IMR-90 (cell line): ENCODE measurements around the gene TRIO. TPM values are rescaled to one million over a fixed set of nuclear protein-coding genes. Genes with fewer than 3 reads are reported as not detected.

ENCODE experiments used
- ATAC-seq: fragments of 200-7000 bp; cut with Tn5 transposase; 2 replicates; pipeline ENCODE4 v1.9.1; 2020; ENCODE audit warnings: low read depth, mild to moderate bottlenecking, moderate library complexity
- BruUV-seq: library from RNA; stranded (reverse); fragments of 400-500 nt; replicated peaks from 2 replicates; lab custom pipeline; 2021; lab: Mats Ljungman, UMichigan
- CTCF ChIA-PET: fragments of 300-600 bp; formaldehyde crosslinking; extraction: SDS; loops from one replicate; lab custom pipeline; 2021; ENCODE audit warnings: antibody characterized with exemption; lab: Yijun Ruan, JAX
- POLR2A ChIA-PET: fragments of 300-600 bp; sonication (Branson Sonifier 250); formaldehyde crosslinking; loops from one replicate; lab custom pipeline; 2022; ENCODE audit warnings: antibody characterized with exemption; ENCODE audit not compliant: unreplicated experiment; lab: Charles Lee
- DNase-seq: peaks from one replicate; pipeline ENCODE4 v3.0.0; 2013
- H2AFZ ChIP-seq: replicated peaks from 2 replicates; pipeline ENCODE3; 2013; ENCODE audit warnings: low read length, mild to moderate bottlenecking; ENCODE audit not compliant: poor library complexity
- H2AK5ac ChIP-seq: 2 replicates; pipeline ENCODE4 v1.6.1; 2013; ENCODE audit warnings: low read depth, low read length, inconsistent platforms
- H2AK9ac ChIP-seq: replicated peaks from 2 replicates; pipeline ENCODE3; 2013; ENCODE audit warnings: mild to moderate bottlenecking, low read depth, low read length, moderate library complexity; ENCODE audit not compliant: poor library complexity
- H2BK120ac ChIP-seq: 2 replicates; pipeline ENCODE4 v1.6.1; 2013; ENCODE audit warnings: low read depth, low read length, inconsistent platforms
- H2BK15ac ChIP-seq: 3 replicates; pipeline ENCODE4 v1.6.1; 2013; ENCODE audit warnings: low read depth, low read length, inconsistent platforms
- H2BK20ac ChIP-seq: 2 replicates; pipeline ENCODE4 v1.6.1; 2013; ENCODE audit warnings: low read depth, mild to moderate bottlenecking, inconsistent platforms, low read length, moderate library complexity
- H2BK5ac ChIP-seq: 2 replicates; pipeline ENCODE4 v1.6.1; 2013; ENCODE audit warnings: mild to moderate bottlenecking, low read depth, low read length, inconsistent platforms; ENCODE audit not compliant: poor library complexity, severe bottlenecking
- H3K14ac ChIP-seq: replicated peaks from 2 replicates; pipeline ENCODE4 v1.6.1; 2013; ENCODE audit warnings: low read depth, low read length, inconsistent platforms
- H3K18ac ChIP-seq: 2 replicates; pipeline ENCODE4 v1.6.1; 2013; ENCODE audit warnings: low read depth, low read length, control low read depth
- H3K23ac ChIP-seq: 2 replicates; pipeline ENCODE4 v1.6.1; 2013; ENCODE audit warnings: low read depth, low read length, inconsistent platforms
- H3K27ac ChIP-seq: 2 replicates; pipeline ENCODE4 v1.5.1; 2013; ENCODE audit warnings: mild to moderate bottlenecking, control low read depth, low read length; ENCODE audit not compliant: insufficient read depth
- H3K27me3 ChIP-seq: 2 replicates; pipeline ENCODE4 v1.6.1; 2013; ENCODE audit warnings: low read length; ENCODE audit not compliant: control insufficient read depth, insufficient read depth
- H3K36me3 ChIP-seq: 2 replicates; pipeline ENCODE4 v1.6.1; 2013; ENCODE audit warnings: low read length, mixed read lengths; ENCODE audit not compliant: control insufficient read depth, insufficient read depth
- H3K4ac ChIP-seq: 2 replicates; pipeline ENCODE4 v1.6.1; 2013; ENCODE audit warnings: low read depth, low read length, inconsistent platforms
- H3K4me1 ChIP-seq: 2 replicates; pipeline ENCODE4 v1.6.1; 2013; ENCODE audit warnings: low read length, mixed read lengths; ENCODE audit not compliant: control insufficient read depth, insufficient read depth
- H3K4me2 ChIP-seq: 2 replicates; pipeline ENCODE4 v1.6.1; 2013; ENCODE audit warnings: low read depth, mild to moderate bottlenecking, control low read depth, low read length, moderate library complexity
- H3K4me3 ChIP-seq: 2 replicates; pipeline ENCODE4 v1.5.1; 2013; ENCODE audit warnings: low read depth, mild to moderate bottlenecking, control low read depth, low read length, moderate library complexity; ENCODE audit not compliant: insufficient read depth
- H3K56ac ChIP-seq: 2 replicates; pipeline ENCODE4 v1.6.1; 2013; ENCODE audit warnings: low read length, inconsistent platforms; ENCODE audit not compliant: insufficient read depth; ENCODE audit errors: extremely low read depth
- H3K79me1 ChIP-seq, 2 experiments: 2 replicates each; pipeline ENCODE4 v1.6.1; 2013; ENCODE audit warnings: low read length in 2 of 2, inconsistent platforms in 1 of 2, low read depth in 1 of 2
- H3K9ac ChIP-seq: 2 replicates; pipeline ENCODE4 v1.6.1; 2013; ENCODE audit warnings: low read depth, low read length, control low read depth
- H3K9me1 ChIP-seq: 2 replicates; pipeline ENCODE4 v1.6.1; 2013; ENCODE audit warnings: low read length, inconsistent platforms; ENCODE audit not compliant: insufficient read depth
- H3K9me3 ChIP-seq: 2 replicates; pipeline ENCODE4 v1.6.1; 2013; ENCODE audit warnings: low read length; ENCODE audit not compliant: control insufficient read depth, insufficient read depth
- H4K20me1 ChIP-seq: 2 replicates; pipeline ENCODE4 v1.6.1; 2013; ENCODE audit warnings: low read length, inconsistent platforms; ENCODE audit not compliant: insufficient read depth
- H4K5ac ChIP-seq: 2 replicates; pipeline ENCODE4 v1.6.1; 2013; ENCODE audit warnings: mild to moderate bottlenecking, low read depth, low read length, control low read depth
- H4K8ac ChIP-seq, 2 experiments: 2 replicates each; pipeline ENCODE4 v1.6.1; 2013; ENCODE audit warnings: low read depth in 2 of 2, low read length in 2 of 2, control low read depth in 1 of 2, inconsistent platforms in 1 of 2
- H4K91ac ChIP-seq: 2 replicates; pipeline ENCODE4 v1.6.1; 2013; ENCODE audit warnings: low read depth, low read length, inconsistent platforms; ENCODE audit not compliant: insufficient read depth
- MAZ ChIP-seq: IDR thresholded peaks from 2 replicates; pipeline ENCODE4 v1.6.1; 2012; ENCODE audit warnings: low read depth, mild to moderate bottlenecking, low read length, improper control_type of control experiment, moderate library complexity, borderline replicate concordance
- MXI1 ChIP-seq: IDR thresholded peaks from 2 replicates; pipeline ENCODE4 v1.6.1; 2012; ENCODE audit warnings: low read depth, mild to moderate bottlenecking, low read length, moderate library complexity, borderline replicate concordance
- WGBS, 2 experiments: methylation state at CpG; one replicate each; pipeline versions ENCODE4 v1.1.5 to v1.1.7; 2013; ENCODE audit warnings: missing lambda C conversion rate in 2 of 2; ENCODE audit not compliant: insufficient read length in 1 of 2; ENCODE audit errors: extremely low coverage in 2 of 2; 5-methylcytosine and 5-hydroxymethylcytosine counted together
- dilution Hi-C: fragments of 300-500 bp; cut with HindIII; formaldehyde crosslinking; loops from one replicate; pipeline ENCODE4 v1.14.3; 2018; ENCODE audit warnings: low sequenced_read_pairs; ENCODE audit not compliant: unreplicated experiment
- in situ Hi-C: fragments of 300-500 bp; cut with MboI; formaldehyde crosslinking; loops from 3 replicates; pipeline ENCODE4 v1.14.3; 2019; ENCODE audit warnings: low sequenced_read_pairs, inconsistent platforms, mixed read lengths
- intact Hi-C: fragments of 100-400 bp; cut with micrococcal nuclease; formaldehyde crosslinking; loops from 2 replicates; pipeline ENCODE4 v1.10.0; 2022
- polyA plus RNA-seq, 3 experiments: library from polyadenylated mRNA; depleted of rRNA; stranded (reverse); fragments of >200 nt; gene quantifications; 2 replicates each; pipeline ENCODE4 v1.2.3, GENCODE V29; 2012; ENCODE audit warnings: low replicate concordance in 1 of 3
- total RNA-seq: library from RNA; depleted of rRNA; stranded (reverse); fragments of >200 nt; gene quantifications from 2 replicates; pipeline ENCODE4 v1.2.3, GENCODE V29; 2012

Gene TRIO
- total and polyA plus RNA-seq, 2 of the 4 experiments (the other 2 are of a cell fraction), result 206 to 522 TPM

- dilution Hi-C loops, result no loop called here
These were observed 34.5 kb downstream of the TRIO start for GRCh38 chr5:14177634-14178033.

More at GRCh38 chr5:14177634-14178033, 34.5 kb downstream of the TRIO start:
- ChIA-PET POLR2A (no interaction called here), CTCF (no interaction called here)
- H3K36me3 ChIP-seq, result peaks cover 9% of the 10 kb centered on the region
- no peak overlapping the region for H2AK9ac ChIP-seq
- H4K91ac ChIP-seq, result peak overlapping the region; percentile 79
- BruUV-seq, result no TSS peak
- H3K79me1 ChIP-seq, result peaks cover 0 to 18% of the 10 kb centered on the region in 2 experiments; a peak in 2 of 4 replicates
- WGBS, 2 experiments, result no CpG with 5 or more reads among the region's 3 CpGs
- no peak overlapping the region for H2AFZ ChIP-seq
- H3K4me3 ChIP-seq, result no peak overlapping the region
- peak overlapping the region; percentile 64 for H2AK5ac ChIP-seq
- in situ Hi-C loops (no loop called here), intact Hi-C loops (no loop called here)
- peak overlapping the region; percentile 22 for H2BK120ac ChIP-seq
- DNase-seq, result no peak
- H3K4ac ChIP-seq, result peak overlapping the region; percentile 82
- no peak for ATAC-seq
- H2BK5ac ChIP-seq, result peak overlapping the region; percentile 100
- H3K9me3 ChIP-seq, result no peaks in the 10 kb centered on the region
- peaks cover 29% of the 10 kb centered on the region for H3K9me1 ChIP-seq
- H3K18ac ChIP-seq, result peak overlapping the region; percentile 39
- no peak for TF ChIP-seq MXI1
- TF ChIP-seq MAZ, result no peak
- H4K20me1 ChIP-seq, result peaks cover 80% of the 10 kb centered on the region
- peak overlapping the region; percentile 39 for H3K56ac ChIP-seq
- peak overlapping the region; percentile 88 for H3K27ac ChIP-seq
- peak overlapping the region; percentile 1 to 49 for H4K8ac ChIP-seq
- H4K5ac ChIP-seq, result peak overlapping the region; percentile 77
- H3K4me1 ChIP-seq, result peaks cover 47% of the 10 kb centered on the region
- H3K14ac ChIP-seq, result peak overlapping the region; percentile 28
- peak overlapping the region; percentile 57 for H3K9ac ChIP-seq
- H3K23ac ChIP-seq, result peak overlapping the region; percentile 81
- H3K4me2 ChIP-seq, result peak overlapping the region; percentile 29
- H3K27me3 ChIP-seq, result no peaks in the 10 kb centered on the region
- peak overlapping the region; percentile 21; the same call in 1 of the 3 replicates for H2BK15ac ChIP-seq
- 0 out of 2 replicates have a peak overlapping the region, but pooled peaks have one; percentile 17 for H2BK20ac ChIP-seq
